CD4-positive, alpha-beta T cell treated with Interleukin-12 subunit alpha and Interleukin-12 subunit beta, for 1 hour (primary cell): Measurements from ENCODE around the gene UBE2G1.
A peak's percentile ranks its signal among the peaks of the same experiment; 100 is the strongest.
"Not testable (repeated sequence)": the region's sequence is repeated elsewhere in the genome, so short reads cannot be mapped to it uniquely, and the experiment has no call there.

Experiments
- DNase-seq: peaks from one replicate; pipeline ENCODE4 v3.0.0-alpha.2; 2020

The UBE2G1 gene

GRCh38 chr17:4375039-4375748 lies 8.7 kb upstream of the UBE2G1 start:
- peak; percentile 40 for DNase-seq

GRCh38 chr17:4369557-4370230 lies 3.2 kb upstream of the UBE2G1 start:
- DNase-seq, result no peak

GRCh38 chr17:4368341-4368740 lies 1.9 kb upstream of the UBE2G1 start:
- no peak for DNase-seq

GRCh38 chr17:4367177-4367576 lies 702 bp upstream of the UBE2G1 start:
- DNase-seq, result not testable (repeated sequence)

GRCh38 chr17:4365628-4366326 lies 698 bp downstream of the UBE2G1 start:
- DNase-seq, result peak; percentile 31

- peak; percentile 92 for DNase-seq
These were observed 1.3 kb downstream of the UBE2G1 start for GRCh38 chr17:4365103-4365627.

GRCh38 chr17:4364622-4365041 lies 1.8 kb downstream of the UBE2G1 start:
- no peak for DNase-seq

- DNase-seq, result no peak
These were observed 4.3 kb downstream of the UBE2G1 start for GRCh38 chr17:4362141-4362540.

GRCh38 chr17:4358154-4358553 lies 8.3 kb downstream of the UBE2G1 start:
- DNase-seq, result no peak

GRCh38 chr17:4357671-4358070 lies 8.8 kb downstream of the UBE2G1 start:
- no peak for DNase-seq

- DNase-seq, result no peak
These were observed 9.3 kb downstream of the UBE2G1 start for GRCh38 chr17:4357030-4357628.

- DNase-seq, result no peak
These were observed 11.5 kb downstream of the UBE2G1 start for GRCh38 chr17:4354862-4355514.

- no peak for DNase-seq
These were observed 12.3 kb downstream of the UBE2G1 start for GRCh38 chr17:4354206-4354605.

- DNase-seq, result not testable (repeated sequence)
These were observed 16.3 kb downstream of the UBE2G1 start for GRCh38 chr17:4350214-4350613.

- no peak for DNase-seq
These were observed 20.8 kb downstream of the UBE2G1 start for GRCh38 chr17:4345581-4346252.

- no peak for DNase-seq
These were observed 21.5 kb downstream of the UBE2G1 start for GRCh38 chr17:4344926-4345325.

- no peak for DNase-seq
These were observed 23.9 kb downstream of the UBE2G1 start for GRCh38 chr17:4342535-4342934.

GRCh38 chr17:4341616-4341977 lies 24.9 kb downstream of the UBE2G1 start:
- DNase-seq, result no peak

- no peak for DNase-seq
These were observed 25.4 kb downstream of the UBE2G1 start for GRCh38 chr17:4340914-4341615.

- DNase-seq, result peak; percentile 28
These were observed 31.5 kb downstream of the UBE2G1 start for GRCh38 chr17:4334776-4335584.

GRCh38 chr17:4334332-4334731 lies 32.1 kb downstream of the UBE2G1 start:
- DNase-seq, result no peak
